WI38 (cell line): ENCODE measurements around the gene CEP112.
"Not testable (repeated sequence)": the region's sequence is repeated elsewhere in the genome, so short reads cannot be mapped to it uniquely, and the experiment has no call there.

ENCODE experiments used
- H3K4me3 ChIP-seq: 2 replicates; pipeline ENCODE4 v1.5.1; 2011; ENCODE audit warnings: low read depth, mild to moderate bottlenecking, control low read depth, low read length
- TF ChIP-seq, protein P1 (sequence below): IDR thresholded peaks from 2 replicates; pipeline ENCODE4 v1.5.1; 2012; ENCODE audit warnings: low read depth, mild to moderate bottlenecking, control low read depth, low read length

Gene CEP112

DNA sequence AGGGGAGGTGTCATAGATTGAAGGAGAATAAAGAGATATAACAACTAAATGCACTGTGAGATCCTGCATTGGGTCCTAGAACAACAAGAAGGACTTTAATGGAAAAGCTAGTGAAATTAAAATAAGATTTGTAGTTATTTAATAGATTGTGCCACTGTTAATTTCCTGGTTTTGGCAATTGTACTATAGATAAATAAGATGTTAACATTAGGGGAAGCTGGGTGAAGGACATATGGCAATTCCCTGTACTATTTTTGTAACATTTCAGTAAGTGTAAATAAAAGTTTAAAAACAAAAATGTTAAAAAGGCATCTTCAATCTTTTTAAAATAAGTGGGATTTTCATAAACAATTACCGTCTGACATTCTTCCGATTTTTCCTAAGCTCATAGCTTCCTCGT is 372.1 kb downstream of the CEP112 start:
- no peak overlapping the region for H3K4me3 ChIP-seq
- TF ChIP-seq, protein P1, sequence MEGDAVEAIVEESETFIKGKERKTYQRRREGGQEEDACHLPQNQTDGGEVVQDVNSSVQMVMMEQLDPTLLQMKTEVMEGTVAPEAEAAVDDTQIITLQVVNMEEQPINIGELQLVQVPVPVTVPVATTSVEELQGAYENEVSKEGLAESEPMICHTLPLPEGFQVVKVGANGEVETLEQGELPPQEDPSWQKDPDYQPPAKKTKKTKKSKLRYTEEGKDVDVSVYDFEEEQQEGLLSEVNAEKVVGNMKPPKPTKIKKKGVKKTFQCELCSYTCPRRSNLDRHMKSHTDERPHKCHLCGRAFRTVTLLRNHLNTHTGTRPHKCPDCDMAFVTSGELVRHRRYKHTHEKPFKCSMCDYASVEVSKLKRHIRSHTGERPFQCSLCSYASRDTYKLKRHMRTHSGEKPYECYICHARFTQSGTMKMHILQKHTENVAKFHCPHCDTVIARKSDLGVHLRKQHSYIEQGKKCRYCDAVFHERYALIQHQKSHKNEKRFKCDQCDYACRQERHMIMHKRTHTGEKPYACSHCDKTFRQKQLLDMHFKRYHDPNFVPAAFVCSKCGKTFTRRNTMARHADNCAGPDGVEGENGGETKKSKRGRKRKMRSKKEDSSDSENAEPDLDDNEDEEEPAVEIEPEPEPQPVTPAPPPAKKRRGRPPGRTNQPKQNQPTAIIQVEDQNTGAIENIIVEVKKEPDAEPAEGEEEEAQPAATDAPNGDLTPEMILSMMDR, result no peak

DNA sequence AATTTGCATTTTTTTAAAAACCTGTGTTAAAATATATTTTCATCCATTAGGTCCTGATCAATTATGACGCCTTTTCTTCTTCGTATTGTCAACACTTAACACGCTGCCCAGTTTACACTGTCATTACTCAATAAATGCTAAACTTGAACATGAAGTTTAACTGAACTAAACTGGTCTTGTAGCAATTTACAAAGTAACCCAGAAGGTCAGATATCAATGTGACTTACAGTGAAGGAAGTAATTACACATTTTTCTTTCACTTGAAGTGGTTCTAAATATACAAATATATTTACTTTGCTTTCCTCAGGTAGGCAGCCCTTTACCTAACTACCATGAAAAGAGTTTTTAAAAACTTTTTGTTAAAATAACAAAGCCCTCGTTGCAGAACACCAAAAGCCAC is 374.0 kb downstream of the CEP112 start:
- TF ChIP-seq, protein P1, result no peak
- H3K4me3 ChIP-seq, result no peak overlapping the region

DNA sequence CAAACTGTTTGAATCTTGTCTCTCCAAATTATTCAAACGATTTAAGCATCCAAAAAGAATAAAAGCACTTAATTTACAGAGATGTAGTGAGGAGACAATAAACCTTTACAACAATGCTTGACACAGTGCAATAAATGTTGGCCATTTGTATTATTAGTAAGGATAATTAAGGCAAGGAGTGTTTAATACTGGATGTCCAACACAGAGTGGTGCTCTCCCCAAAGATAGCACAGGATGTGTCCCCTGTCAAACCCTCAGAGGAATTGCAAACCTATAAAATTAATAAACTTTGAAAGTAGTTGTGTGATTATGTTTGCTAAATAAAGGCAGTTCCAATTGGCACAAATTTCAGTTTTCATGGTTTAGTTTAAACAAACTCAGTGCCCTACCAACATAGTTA is 377.5 kb downstream of the CEP112 start:
- no peak overlapping the region for H3K4me3 ChIP-seq
- TF ChIP-seq, protein P1, result no peak

DNA sequence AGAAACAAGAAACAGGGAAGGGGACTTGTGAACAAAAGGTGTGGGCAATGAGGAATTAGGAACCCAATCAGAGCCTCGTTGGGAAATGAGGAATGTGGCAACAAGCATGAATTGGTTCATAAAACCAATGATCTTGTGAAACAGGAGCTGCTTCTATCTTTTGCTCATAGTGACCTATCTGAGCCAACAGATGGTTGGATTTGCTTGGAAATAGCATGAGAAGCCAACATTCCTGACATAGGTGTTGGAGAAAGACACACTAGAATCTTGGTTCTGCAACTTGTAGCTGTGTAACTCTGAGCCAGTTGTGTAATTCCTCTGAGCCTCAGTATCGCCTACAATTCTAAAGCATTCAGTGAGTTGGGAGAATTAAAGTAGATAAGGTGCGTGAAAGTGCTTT is 378.6 kb downstream of the CEP112 start:
- H3K4me3 ChIP-seq, result no peak overlapping the region
- TF ChIP-seq, protein P1, result no peak

DNA sequence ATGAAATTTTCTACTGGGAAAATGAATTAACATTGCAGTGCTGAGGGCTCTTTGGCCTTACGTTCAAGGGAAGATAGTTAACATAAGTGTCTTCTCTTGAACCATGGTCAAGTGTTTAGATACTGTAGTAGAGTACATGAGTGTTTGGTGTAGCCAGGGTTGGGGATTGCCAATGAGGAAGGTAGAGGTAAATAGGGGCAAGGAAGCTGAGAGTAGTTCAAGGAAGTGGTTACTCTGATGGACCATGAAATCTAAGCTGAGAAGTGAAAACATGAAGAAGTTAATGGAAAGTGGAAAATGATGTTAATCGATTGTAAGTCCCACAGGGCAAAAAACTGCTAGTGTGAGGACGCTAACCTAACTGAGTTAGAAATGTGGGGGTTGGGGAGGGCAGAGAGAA is 380.9 kb downstream of the CEP112 start:
- H3K4me3 ChIP-seq, result no peak overlapping the region
- TF ChIP-seq, protein P1, result no peak

DNA sequence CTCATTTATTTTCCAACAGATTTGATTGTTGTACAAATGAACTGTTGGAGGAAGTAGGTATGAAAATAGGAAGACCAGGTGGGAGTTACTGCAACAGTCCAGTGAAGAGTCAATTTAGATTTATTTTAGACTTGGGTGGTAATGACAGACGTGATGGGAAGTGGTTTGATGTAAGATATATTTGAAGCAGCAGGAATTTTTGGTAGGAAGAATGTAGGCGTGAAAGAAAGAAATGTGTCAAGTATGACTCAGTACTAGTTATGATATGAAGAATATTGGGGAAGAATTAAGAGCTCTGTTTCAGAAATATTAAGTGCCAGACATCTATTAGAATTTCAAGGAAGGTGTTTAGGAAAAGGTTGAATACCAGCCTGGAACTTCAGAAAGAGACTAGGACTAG is 382.6 kb downstream of the CEP112 start:
- TF ChIP-seq, protein P1, result no peak
- H3K4me3 ChIP-seq, result no peak overlapping the region

DNA sequence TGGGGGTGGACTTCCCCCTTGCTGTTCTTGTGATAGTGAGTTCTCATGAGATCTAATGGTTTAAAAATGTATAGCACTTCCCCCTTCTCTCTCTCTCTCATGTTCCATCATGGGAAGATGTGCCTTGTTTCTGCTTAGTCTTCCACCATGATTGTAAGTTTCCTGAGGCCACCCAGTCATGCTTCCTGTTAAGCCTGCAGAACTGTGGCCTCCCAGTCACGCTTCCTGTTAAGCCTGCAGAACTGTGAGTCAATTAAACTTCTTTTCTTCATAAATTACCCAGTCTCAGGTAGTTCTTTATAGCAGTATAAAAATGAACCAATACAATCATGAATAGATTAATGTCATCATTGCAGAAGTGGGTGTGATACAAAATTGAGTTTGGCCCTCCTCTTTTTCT is 383.4 kb downstream of the CEP112 start:
- not testable (repeated sequence) for H3K4me3 ChIP-seq

DNA sequence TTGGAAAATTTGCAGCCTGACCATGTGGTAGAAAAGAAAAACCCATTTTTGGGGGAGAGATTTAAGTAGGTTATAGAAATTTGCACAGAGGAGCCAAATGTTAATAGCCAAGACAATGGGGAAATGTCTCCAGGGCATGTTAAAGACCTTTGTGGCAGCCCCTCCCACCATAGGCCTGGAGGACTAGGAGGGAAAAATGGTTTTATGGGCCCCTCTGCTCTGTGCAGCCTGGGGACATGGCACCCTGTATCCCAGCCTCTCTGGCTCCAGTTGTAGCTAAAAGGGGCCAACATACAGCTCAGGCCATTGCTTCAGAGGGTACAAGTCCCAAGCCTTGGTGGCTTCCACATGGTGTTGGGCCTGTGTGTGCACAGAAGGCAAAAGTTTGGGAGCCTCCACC is 384.6 kb downstream of the CEP112 start:
- TF ChIP-seq, protein P1, result no peak
- H3K4me3 ChIP-seq, result no peak overlapping the region
